Activated CD4-positive, alpha-beta memory T cell treated with anti-CD3 and anti-CD28 coated beads, Interleukin-2, amount 10 ng/mL, durations not matched to agents 7 days and 5 days (primary cell): Measurements from ENCODE around the gene KANK4. TPM values are rescaled to one million over a fixed set of nuclear protein-coding genes. Genes with fewer than 3 reads are reported as not detected.

ENCODE experiments used
- CTCF ChIA-PET: fragments of 350-600 bp; sonication (Branson Sonifier 250); formaldehyde crosslinking; loops from one replicate; lab custom pipeline; 2021; ENCODE audit warnings: antibody characterized with exemption, inconsistent platforms; lab: Charles Lee
- POLR2A ChIA-PET: fragments of 350-600 bp; sonication (Branson Sonifier 250); formaldehyde crosslinking; loops from one replicate; lab custom pipeline; 2021; ENCODE audit warnings: antibody characterized with exemption; lab: Charles Lee
- DNase-seq: peaks from one replicate; pipeline ENCODE4 v3.0.0-alpha.2; 2020
- H3K27ac Mint-ChIP-seq: one replicate; pipeline ENCODE4 v1.8.0; 2021; ENCODE audit warnings: mild to moderate bottlenecking, mixed read lengths
- H3K27me3 Mint-ChIP-seq: one replicate; pipeline ENCODE4 v1.8.0; 2021; ENCODE audit warnings: mixed read lengths
- H3K36me3 Mint-ChIP-seq: one replicate; pipeline ENCODE4 v1.8.0; 2021; ENCODE audit warnings: low read depth, mixed read lengths
- H3K4me1 Mint-ChIP-seq: one replicate; pipeline ENCODE4 v1.8.0; 2021; ENCODE audit warnings: mixed read lengths
- H3K4me3 Mint-ChIP-seq: one replicate; pipeline ENCODE4 v1.8.0; 2021; ENCODE audit warnings: mild to moderate bottlenecking, mixed read lengths
- H3K9me3 Mint-ChIP-seq: one replicate; pipeline ENCODE4 v1.8.0; 2021; ENCODE audit warnings: mixed read lengths
- total RNA-seq, 2 experiments: library from RNA; stranded (reverse); gene quantifications; one replicate each; pipeline ENCODE4 v1.2.3, GENCODE V29; 2021

KANK4 gene
- total RNA-seq, 2 experiments from 2014 or later, result not detected

DNA sequence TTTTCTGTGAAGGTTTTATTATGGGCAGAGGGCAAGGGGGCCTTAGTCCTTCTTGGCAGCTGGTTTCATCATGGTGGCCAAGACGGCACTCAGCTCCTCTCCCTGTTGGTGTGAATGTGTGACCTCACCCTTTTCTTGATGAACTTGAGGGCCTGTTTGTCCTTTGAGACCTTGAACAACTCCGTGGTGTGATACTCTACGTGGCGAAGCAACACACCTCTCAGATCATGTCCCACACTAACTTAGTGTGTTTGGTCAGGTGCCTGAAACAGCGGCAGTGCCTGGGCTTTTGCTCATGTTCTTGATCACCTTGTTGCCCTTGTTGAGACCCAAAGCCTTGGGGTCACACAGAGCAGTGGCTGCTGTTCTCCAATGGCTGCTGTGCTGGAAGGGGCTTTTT, 111.1 kb downstream of the KANK4 start:
- ChIA-PET CTCF (no interaction called here), POLR2A (no interaction called here)

GRCh38 chr1:62207187-62207586, 112.0 kb downstream of the KANK4 start:
- no peak for DNase-seq
- Mint-ChIP-seq H3K4me1 (peaks cover 9% of the 10 kb centered on the region), H3K9me3 (peaks cover 8% of the 10 kb centered on the region), H3K27me3 (peaks cover 5% of the 10 kb centered on the region), H3K27ac (no peak overlapping the region), H3K36me3 (peaks cover 2% of the 10 kb centered on the region), H3K4me3 (no peak overlapping the region)
- CTCF ChIA-PET, result no interaction called here
- POLR2A ChIA-PET, result no interaction called here

More for the DNA sequence above, 111.1 kb downstream of the KANK4 start:
- H3K9me3 Mint-ChIP-seq, result peaks cover 8% of the 10 kb centered on the region
- no peak overlapping the region for H3K4me3 Mint-ChIP-seq
- H3K27ac Mint-ChIP-seq, result no peak overlapping the region
- H3K4me1 Mint-ChIP-seq, result peaks cover 9% of the 10 kb centered on the region
- peaks cover 4% of the 10 kb centered on the region for H3K27me3 Mint-ChIP-seq
- no peak for DNase-seq
- H3K36me3 Mint-ChIP-seq, result peaks cover 2% of the 10 kb centered on the region

DNA sequence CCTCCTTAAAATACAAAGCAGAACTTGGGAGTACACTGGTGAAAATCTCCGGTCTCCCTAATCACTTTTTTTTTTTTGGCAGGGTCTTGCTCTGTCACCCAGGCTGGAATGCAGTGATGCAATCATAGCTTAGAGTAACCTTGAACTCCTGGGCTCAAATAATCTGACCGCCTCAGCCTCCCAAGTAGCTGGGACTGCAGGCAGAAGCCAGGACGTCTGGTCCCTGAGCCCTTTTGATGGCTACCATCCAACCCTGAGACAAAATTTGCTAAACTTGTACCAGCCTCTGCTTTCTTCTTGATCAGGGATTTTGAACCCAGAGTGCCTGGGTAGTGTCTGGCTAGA, 120.5 kb downstream of the KANK4 start:
- Mint-ChIP-seq H3K9me3 (no peaks in the 10 kb centered on the region), H3K27me3 (peaks cover 23% of the 10 kb centered on the region), H3K36me3 (peaks cover 5% of the 10 kb centered on the region), H3K4me3 (no peak overlapping the region), H3K27ac (no peak overlapping the region), H3K4me1 (no peaks in the 10 kb centered on the region)
- POLR2A ChIA-PET, result no interaction called here
- CTCF ChIA-PET, result interaction anchor here (1.2 kb wide), 1 partner anchor 112 kb away, joined by 4 read pairs; no protein-coding TSS in a partner anchor
- no peak for DNase-seq

GRCh38 chr1:62198069-62198780, 121.0 kb downstream of the KANK4 start:
- no peaks in the 10 kb centered on the region for H3K4me1 Mint-ChIP-seq
- ChIA-PET CTCF (interaction anchor here (1.2 kb wide), 1 partner anchor 113 kb away, joined by 4 read pairs; no protein-coding TSS in a partner anchor), POLR2A (no interaction called here)
- peaks cover 25% of the 10 kb centered on the region for H3K27me3 Mint-ChIP-seq
- no peak overlapping the region for H3K4me3 Mint-ChIP-seq
- no peak overlapping the region for H3K27ac Mint-ChIP-seq
- H3K9me3 Mint-ChIP-seq, result no peaks in the 10 kb centered on the region
- DNase-seq, result no peak
- H3K36me3 Mint-ChIP-seq, result peaks cover 5% of the 10 kb centered on the region

GRCh38 chr1:62196086-62196690, 123.0 kb downstream of the KANK4 start:
- Mint-ChIP-seq H3K27ac (no peak overlapping the region), H3K27me3 (peaks cover 24% of the 10 kb centered on the region), H3K4me3 (no peak overlapping the region), H3K9me3 (no peaks in the 10 kb centered on the region), H3K36me3 (peaks cover 5% of the 10 kb centered on the region), H3K4me1 (no peaks in the 10 kb centered on the region)
- no peak for DNase-seq
- CTCF ChIA-PET, result no interaction called here
- POLR2A ChIA-PET, result no interaction called here

- ChIA-PET CTCF (no interaction called here), POLR2A (no interaction called here)
- Mint-ChIP-seq H3K27ac (no peak within 1 kb of the TSS), H3K4me1 (no peaks in the 10 kb centered on the region), H3K9me3 (no peaks in the 10 kb centered on the region), H3K36me3 (peaks cover 5% of the 10 kb centered on the region), H3K4me3 (no peak within 1 kb of the TSS), H3K27me3 (peaks cover 24% of the 10 kb centered on the region)
- DNase-seq, result no peak
These were observed 124.3 kb downstream of the KANK4 start, which contains the start of gene L1TD1 for GRCh38 chr1:62194651-62195544. Gene L1TD1, plus strand, starts transcription at chr1:62194849. Its CDS starts 11,780 bp downstream, at chr1:62206629.

- H3K36me3 Mint-ChIP-seq, result no peaks in the 10 kb centered on the region
- H3K9me3 Mint-ChIP-seq, result no peaks in the 10 kb centered on the region
- H3K27me3 Mint-ChIP-seq, result no peaks in the 10 kb centered on the region
- H3K4me3 Mint-ChIP-seq, result no peak overlapping the region
- ChIA-PET POLR2A (no interaction called here), CTCF (no interaction called here)
- no peak overlapping the region for H3K27ac Mint-ChIP-seq
- DNase-seq, result no peak
- no peaks in the 10 kb centered on the region for H3K4me1 Mint-ChIP-seq
These were observed 131.1 kb downstream of the KANK4 start for GRCh38 chr1:62188111-62188510.

DNA sequence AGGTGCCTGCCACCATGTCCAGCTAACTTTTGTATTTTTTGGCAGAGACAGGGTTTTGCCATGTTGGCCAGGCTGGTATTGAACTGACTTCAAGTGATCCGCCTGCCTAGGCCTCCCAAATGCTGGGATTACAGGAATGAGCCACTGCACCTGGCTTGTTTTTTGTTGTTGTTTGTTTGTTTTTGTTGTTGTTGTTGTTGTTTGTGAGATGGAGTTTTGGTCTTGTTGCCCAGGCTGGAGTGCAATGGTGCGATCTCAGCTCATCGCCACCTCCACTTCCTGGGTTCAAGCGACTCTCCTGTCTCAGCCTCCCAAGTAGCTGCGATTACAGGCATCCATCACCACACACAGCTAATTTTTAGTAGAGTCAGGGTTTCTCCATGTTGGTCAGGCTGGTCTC, 131.7 kb downstream of the KANK4 start:
- Mint-ChIP-seq H3K4me3 (no peak overlapping the region), H3K4me1 (no peaks in the 10 kb centered on the region), H3K9me3 (no peaks in the 10 kb centered on the region), H3K36me3 (no peaks in the 10 kb centered on the region), H3K27me3 (no peaks in the 10 kb centered on the region), H3K27ac (no peak overlapping the region)
- no peak for DNase-seq
- ChIA-PET CTCF (interaction anchor here (0.7 kb wide), 1 partner anchor 222 kb away, joined by 3 read pairs; no protein-coding TSS in a partner anchor), POLR2A (no interaction called here)

Other genes with a start within 250 kb of the KANK4 start
- not detected for gene L1TD1, start 124.6 kb downstream of the KANK4 start, total RNA-seq
- gene USP1, start 117.6 kb upstream of the KANK4 start, total RNA-seq, result 10 to 100 TPM; 74.6 to 78.6 TPM